Left lung (tissue), 10 donors: ENCODE data around the gene CLASRP. TPM values are rescaled to one million over a fixed set of nuclear protein-coding genes. Genes with fewer than 3 reads are reported as not detected.

ENCODE experiments used
- ATAC-seq: fragments of 200-7000 bp; cut with Tn5 transposase; one replicate; pipeline ENCODE4 v1.9.1; 2020; ENCODE audit warnings: moderate library complexity
- DNase-seq, 4 donors: peaks; one replicate each; pipeline ENCODE4 v3.0.0-alpha.2; 2013 to 2020
- H3K27ac ChIP-seq, 2 donors: fragments of 200-600 bp; sonication (generic) in 1 of 2; one replicate each; pipeline versions ENCODE4 v1.5.0 to v1.8.0; 2020 to 2021
- H3K27me3 ChIP-seq, 2 donors: fragments of 200-600 bp; sonication (generic) in 1 of 2; one replicate each; pipeline versions ENCODE4 v1.5.0 to v1.8.0; 2020 to 2021
- H3K36me3 ChIP-seq, 2 donors: fragments of 200-600 bp; sonication (generic) in 1 of 2; one replicate each; pipeline versions ENCODE4 v1.5.0 to v1.8.0; 2020 to 2021
- H3K4me1 ChIP-seq, 2 donors: fragments of 200-600 bp; one replicate each; pipeline ENCODE4 v1.8.0; 2021
- H3K4me3 ChIP-seq, 2 donors: fragments of 200-600 bp; sonication (generic) in 1 of 2; one replicate each; pipeline versions ENCODE4 v1.5.0 to v1.8.0; 2020 to 2021; ENCODE audit warnings: mild to moderate bottlenecking in 1 of 2
- H3K9me3 ChIP-seq, 2 donors: fragments of 200-600 bp; sonication (generic) in 1 of 2; one replicate each; pipeline versions ENCODE4 v1.5.0 to v1.8.0; 2020 to 2021
- intact Hi-C, 2 donors: fragments of 100-400 bp; cut with DNase I; formaldehyde crosslinking; loops; one replicate each; pipeline versions ENCODE4 v1.11.2 to v1.14.2; 2022
- polyA plus RNA-seq, 6 donors: library from polyadenylated mRNA; unstranded; fragments of 120-200 nt; gene quantifications; one replicate each; pipeline ENCODE4 v1.2.1, GENCODE V29; 2013; ENCODE audit not compliant: insufficient read length in 6 of 6
- total RNA-seq, 2 donors: library from RNA; stranded (reverse); fragmentation: NEBNext Ultra II Directional; extraction: Animal tissue kit (Norgen Biotek cat#: 25700); gene quantifications; one replicate each; pipeline ENCODE4 v1.2.1, GENCODE V29; 2021
- TF ChIP-seq, protein P1 (sequence below), 2 donors: fragments of 200-600 bp; sonication (generic) in 1 of 2; IDR thresholded peaks; one replicate each; pipeline versions ENCODE4 v1.5.0 to v1.8.0; 2021; ENCODE audit warnings: antibody characterized with exemption in 2 of 2
- donor health status: DM: no; HTN: yes; CAD: no.
- donor health status: DM: no; HTN: no; CAD: no.

The CLASRP gene
- total and polyA plus RNA-seq, 8 donors, result 62.9 to 95.3 (median 81.7) TPM

DNA sequence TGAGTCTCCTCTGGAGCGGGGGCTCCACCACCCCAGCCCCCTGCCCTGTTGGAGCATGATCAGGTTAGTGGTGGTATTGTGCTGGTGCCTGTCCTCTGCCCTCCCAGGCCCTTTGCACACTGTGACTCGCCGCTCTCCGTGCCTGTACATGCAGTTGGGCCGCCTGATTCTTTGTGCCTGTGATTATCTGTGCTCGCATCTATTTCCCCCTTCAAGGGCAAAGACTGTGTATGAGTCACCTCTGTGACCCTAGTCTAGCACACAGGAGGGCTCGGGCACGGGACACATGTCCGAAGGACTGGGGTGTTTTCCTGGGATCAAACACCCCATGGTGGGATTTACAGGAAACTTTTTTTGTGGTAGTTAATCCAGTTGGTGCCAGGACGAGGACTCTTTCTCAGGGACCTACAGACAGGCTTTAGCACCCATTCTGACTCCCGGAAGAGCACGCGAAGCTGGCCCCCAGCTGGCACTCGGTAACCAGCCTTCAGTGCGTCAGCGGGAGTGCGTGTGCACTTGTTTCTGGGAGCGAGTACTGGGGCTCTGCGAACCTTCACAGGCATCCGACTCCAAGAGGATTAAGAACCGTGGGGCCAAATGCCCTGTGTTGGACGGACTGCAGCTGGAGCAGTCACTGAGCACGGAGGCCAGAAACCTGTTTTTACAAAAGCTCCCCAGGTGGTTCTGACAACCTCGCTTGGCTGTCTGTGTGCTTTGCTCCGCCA lies 60.8 kb downstream of the CLASRP start:
- DNase-seq, result no peak
- ATAC-seq, result no peak
- H3K27me3 ChIP-seq, result no peaks in the 10 kb centered on the region
- intact Hi-C loops, result no loop called here
- peaks cover 30 to 64% of the 10 kb centered on the region in 2 donors for H3K4me1 ChIP-seq
- H3K27ac ChIP-seq, result no peak overlapping the region
- no peak overlapping the region for H3K4me3 ChIP-seq
- TF ChIP-seq, protein P1, sequence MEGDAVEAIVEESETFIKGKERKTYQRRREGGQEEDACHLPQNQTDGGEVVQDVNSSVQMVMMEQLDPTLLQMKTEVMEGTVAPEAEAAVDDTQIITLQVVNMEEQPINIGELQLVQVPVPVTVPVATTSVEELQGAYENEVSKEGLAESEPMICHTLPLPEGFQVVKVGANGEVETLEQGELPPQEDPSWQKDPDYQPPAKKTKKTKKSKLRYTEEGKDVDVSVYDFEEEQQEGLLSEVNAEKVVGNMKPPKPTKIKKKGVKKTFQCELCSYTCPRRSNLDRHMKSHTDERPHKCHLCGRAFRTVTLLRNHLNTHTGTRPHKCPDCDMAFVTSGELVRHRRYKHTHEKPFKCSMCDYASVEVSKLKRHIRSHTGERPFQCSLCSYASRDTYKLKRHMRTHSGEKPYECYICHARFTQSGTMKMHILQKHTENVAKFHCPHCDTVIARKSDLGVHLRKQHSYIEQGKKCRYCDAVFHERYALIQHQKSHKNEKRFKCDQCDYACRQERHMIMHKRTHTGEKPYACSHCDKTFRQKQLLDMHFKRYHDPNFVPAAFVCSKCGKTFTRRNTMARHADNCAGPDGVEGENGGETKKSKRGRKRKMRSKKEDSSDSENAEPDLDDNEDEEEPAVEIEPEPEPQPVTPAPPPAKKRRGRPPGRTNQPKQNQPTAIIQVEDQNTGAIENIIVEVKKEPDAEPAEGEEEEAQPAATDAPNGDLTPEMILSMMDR (IDR thresholded peaks at IDR 0.05), result no peak
- H3K36me3 ChIP-seq, result no peaks in the 10 kb centered on the region
- H3K9me3 ChIP-seq, result no peaks in the 10 kb centered on the region

GRCh38 chr19:45100201-45100600 lies 61.4 kb downstream of the CLASRP start:
- peaks cover 24 to 61% of the 10 kb centered on the region in 2 donors for H3K4me1 ChIP-seq
- H3K4me3 ChIP-seq, result no peak overlapping the region
- DNase-seq (no peak), ATAC-seq (no peak)
- H3K9me3 ChIP-seq, result no peaks in the 10 kb centered on the region
- TF ChIP-seq, protein P1 (IDR thresholded peaks at IDR 0.05), result no peak
- H3K36me3 ChIP-seq, result no peaks in the 10 kb centered on the region
- no peaks in the 10 kb centered on the region for H3K27me3 ChIP-seq
- intact Hi-C loops, result no loop called here
- H3K27ac ChIP-seq, result no peak overlapping the region

DNA sequence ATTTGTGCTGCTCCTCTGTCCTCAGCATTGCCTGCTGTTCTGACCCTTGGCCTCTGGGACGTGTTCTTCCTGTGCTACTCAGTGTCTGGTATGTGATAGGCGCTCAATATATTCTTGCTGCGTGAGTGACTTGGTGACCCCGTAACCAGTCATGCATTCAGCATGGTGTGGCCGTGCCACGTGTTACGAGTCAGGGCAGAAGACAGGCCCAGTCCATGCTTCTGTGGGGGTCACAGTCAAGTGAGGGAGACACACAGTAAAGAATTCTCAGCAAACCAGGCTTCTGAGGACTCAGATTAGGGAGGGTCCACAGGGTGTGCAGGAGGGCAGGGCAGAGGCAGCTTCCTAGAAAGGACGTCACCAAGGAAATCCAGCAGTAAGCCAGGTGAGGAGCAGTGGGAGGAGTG lies 62.0 kb downstream of the CLASRP start:
- intact Hi-C loops, result no loop called here
- Histone ChIP-seq H3K9me3 (no peaks in the 10 kb centered on the region), H3K4me3 (no peak overlapping the region), H3K36me3 (no peaks in the 10 kb centered on the region), H3K4me1 (peaks cover 18 to 55% of the 10 kb centered on the region in 2 donors), H3K27me3 (no peaks in the 10 kb centered on the region), H3K27ac (no peak overlapping the region)
- TF ChIP-seq, protein P1 (IDR thresholded peaks at IDR 0.05), result no peak
- ATAC-seq, result no peak
- no peak for DNase-seq

DNA sequence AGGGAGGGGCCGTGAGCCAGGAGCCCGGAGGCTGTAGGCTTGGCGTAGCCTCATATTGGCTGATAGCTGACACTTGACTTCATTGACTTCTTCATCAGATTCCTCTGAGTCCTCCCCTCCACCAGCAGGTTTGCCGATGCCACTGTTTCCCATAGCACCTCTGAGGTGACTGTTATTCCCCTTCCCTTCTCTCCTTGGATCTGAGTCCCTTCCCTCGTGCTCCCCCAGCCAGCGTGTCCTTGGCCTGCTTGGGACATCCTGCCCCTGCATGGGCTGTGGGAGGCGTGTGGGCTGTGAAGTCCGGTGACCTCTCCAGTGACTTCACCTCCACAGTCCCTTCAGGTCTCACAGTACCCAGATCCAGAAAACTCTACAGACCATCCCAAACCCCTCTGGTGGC lies 63.0 kb downstream of the CLASRP start:
- no peak for DNase-seq
- intact Hi-C loops, result no loop called here
- H3K4me3 ChIP-seq, result no peak overlapping the region
- H3K9me3 ChIP-seq, result no peaks in the 10 kb centered on the region
- no peaks in the 10 kb centered on the region for H3K27me3 ChIP-seq
- ATAC-seq, result no peak
- TF ChIP-seq, protein P1 (IDR thresholded peaks at IDR 0.05), result no peak
- H3K4me1 ChIP-seq, result peaks cover 16 to 48% of the 10 kb centered on the region in 2 donors
- H3K27ac ChIP-seq, result no peak overlapping the region
- no peaks in the 10 kb centered on the region for H3K36me3 ChIP-seq

GRCh38 chr19:45102481-45102880 lies 63.6 kb downstream of the CLASRP start:
- Histone ChIP-seq H3K36me3 (no peaks in the 10 kb centered on the region), H3K4me3 (no peak overlapping the region), H3K4me1 (peaks cover 16 to 45% of the 10 kb centered on the region in 2 donors), H3K9me3 (no peaks in the 10 kb centered on the region), H3K27me3 (no peaks in the 10 kb centered on the region), H3K27ac (no peak overlapping the region)
- intact Hi-C loops, result no loop called here
- TF ChIP-seq, protein P1 (IDR thresholded peaks at IDR 0.05), result no peak
- no peak for DNase-seq
- ATAC-seq, result no peak
